Central memory CD8-positive, alpha-beta T cell (primary cell): ENCODE measurements around the gene HDAC4.
A peak's percentile ranks its signal among the peaks of the same experiment; 100 is the strongest.

Experiments used
- ATAC-seq: fragments of 150-1000 bp; cut with Tn5 transposase; replicated peaks from 2 replicates; pipeline ENCODE4 v1.10.0; 2022; ENCODE audit warnings: mild to moderate bottlenecking, moderate FRiP score, moderate number of reproducible peaks; ENCODE audit not compliant: poor library complexity, severe bottlenecking; ENCODE audit errors: extremely low read depth
- DNase-seq, 2 donors: peaks; one replicate each; pipeline ENCODE4 v3.0.0; 2021; ENCODE audit warnings: low spot score in 2 of 2
- H3K27ac Mint-ChIP-seq: one replicate; pipeline ENCODE4 v1.8.0; 2022; ENCODE audit warnings: low read depth, mild to moderate bottlenecking, moderate library complexity, mixed read lengths
- H3K27me3 Mint-ChIP-seq: one replicate; pipeline ENCODE4 v1.8.0; 2022; ENCODE audit warnings: mixed read lengths
- H3K36me3 Mint-ChIP-seq: one replicate; pipeline ENCODE4 v1.8.0; 2022; ENCODE audit warnings: mild to moderate bottlenecking, moderate library complexity, mixed read lengths; ENCODE audit not compliant: insufficient read depth
- H3K4me1 Mint-ChIP-seq: one replicate; pipeline ENCODE4 v1.8.0; 2022; ENCODE audit warnings: mixed read lengths
- H3K4me3 Mint-ChIP-seq: one replicate; pipeline ENCODE4 v1.8.0; 2022; ENCODE audit warnings: mild to moderate bottlenecking, moderate library complexity, mixed read lengths
- H3K9me3 Mint-ChIP-seq: one replicate; pipeline ENCODE4 v1.8.0; 2022; ENCODE audit warnings: mixed read lengths

Gene HDAC4

GRCh38 chr2:239133945-239134570, 266.8 kb downstream of the HDAC4 start:
- H3K9me3 Mint-ChIP-seq, result no peaks in the 10 kb centered on the region
- peaks cover 27% of the 10 kb centered on the region for H3K4me1 Mint-ChIP-seq
- H3K36me3 Mint-ChIP-seq, result peaks cover 33% of the 10 kb centered on the region
- H3K4me3 Mint-ChIP-seq, result no peak overlapping the region
- no peak overlapping the region for H3K27ac Mint-ChIP-seq
- ATAC-seq, result no peak
- no peaks in the 10 kb centered on the region for H3K27me3 Mint-ChIP-seq
- DNase-seq, result no peak

GRCh38 chr2:239132786-239133185, 268.0 kb downstream of the HDAC4 start:
- Mint-ChIP-seq H3K9me3 (no peaks in the 10 kb centered on the region), H3K4me1 (peaks cover 16% of the 10 kb centered on the region), H3K36me3 (peaks cover 34% of the 10 kb centered on the region), H3K4me3 (no peak overlapping the region), H3K27ac (no peak overlapping the region), H3K27me3 (no peaks in the 10 kb centered on the region)
- DNase-seq (no peak), ATAC-seq (no peak)

GRCh38 chr2:239132156-239132709, 268.6 kb downstream of the HDAC4 start:
- ATAC-seq, result no peak
- Mint-ChIP-seq H3K36me3 (peaks cover 32% of the 10 kb centered on the region), H3K27ac (no peak overlapping the region)

GRCh38 chr2:239131521-239131920, 269.3 kb downstream of the HDAC4 start:
- ATAC-seq, result no peak
- peaks cover 29% of the 10 kb centered on the region for H3K36me3 Mint-ChIP-seq
- H3K4me1 Mint-ChIP-seq, result peaks cover 10% of the 10 kb centered on the region

More at GRCh38 chr2:239132156-239132709, 268.6 kb downstream of the HDAC4 start:
- no peak overlapping the region for H3K4me3 Mint-ChIP-seq
- H3K4me1 Mint-ChIP-seq, result peaks cover 10% of the 10 kb centered on the region
- no peaks in the 10 kb centered on the region for H3K9me3 Mint-ChIP-seq
- H3K27me3 Mint-ChIP-seq, result no peaks in the 10 kb centered on the region
- no peak for DNase-seq

GRCh38 chr2:239130786-239131325, 270.0 kb downstream of the HDAC4 start:
- Mint-ChIP-seq H3K27me3 (no peaks in the 10 kb centered on the region), H3K27ac (no peak overlapping the region), H3K4me1 (peaks cover 10% of the 10 kb centered on the region), H3K4me3 (no peak overlapping the region), H3K36me3 (peaks cover 26% of the 10 kb centered on the region), H3K9me3 (no peaks in the 10 kb centered on the region)
- ATAC-seq, result no peak
- DNase-seq, result no peak

More at GRCh38 chr2:239131521-239131920, 269.3 kb downstream of the HDAC4 start:
- no peak overlapping the region for H3K27ac Mint-ChIP-seq
- no peaks in the 10 kb centered on the region for H3K27me3 Mint-ChIP-seq
- no peak overlapping the region for H3K4me3 Mint-ChIP-seq
- no peaks in the 10 kb centered on the region for H3K9me3 Mint-ChIP-seq
- no peak for DNase-seq

GRCh38 chr2:239130041-239130440, 270.8 kb downstream of the HDAC4 start:
- no peaks in the 10 kb centered on the region for H3K27me3 Mint-ChIP-seq
- H3K4me1 Mint-ChIP-seq, result peaks cover 10% of the 10 kb centered on the region
- H3K36me3 Mint-ChIP-seq, result peaks cover 28% of the 10 kb centered on the region
- H3K9me3 Mint-ChIP-seq, result no peaks in the 10 kb centered on the region
- DNase-seq (no peak), ATAC-seq (no peak)
- no peak overlapping the region for H3K4me3 Mint-ChIP-seq
- H3K27ac Mint-ChIP-seq, result no peak overlapping the region

- no peak overlapping the region for H3K4me3 Mint-ChIP-seq
- ATAC-seq (no peak), DNase-seq (no peak)
- no peak overlapping the region for H3K27ac Mint-ChIP-seq
- H3K9me3 Mint-ChIP-seq, result no peaks in the 10 kb centered on the region
- H3K27me3 Mint-ChIP-seq, result no peaks in the 10 kb centered on the region
- peaks cover 27% of the 10 kb centered on the region for H3K36me3 Mint-ChIP-seq
- peaks cover 10% of the 10 kb centered on the region for H3K4me1 Mint-ChIP-seq
These were observed 271.5 kb downstream of the HDAC4 start for GRCh38 chr2:239129147-239129920.

GRCh38 chr2:239128706-239129105, 272.1 kb downstream of the HDAC4 start:
- no peak overlapping the region for H3K27ac Mint-ChIP-seq
- DNase-seq, result no peak
- no peak overlapping the region for H3K4me3 Mint-ChIP-seq
- peaks cover 28% of the 10 kb centered on the region for H3K36me3 Mint-ChIP-seq
- no peaks in the 10 kb centered on the region for H3K27me3 Mint-ChIP-seq
- H3K9me3 Mint-ChIP-seq, result no peaks in the 10 kb centered on the region
- H3K4me1 Mint-ChIP-seq, result peaks cover 10% of the 10 kb centered on the region
- no peak for ATAC-seq

GRCh38 chr2:239127513-239127912, 273.3 kb downstream of the HDAC4 start:
- H3K9me3 Mint-ChIP-seq, result no peaks in the 10 kb centered on the region
- DNase-seq, result no peak

GRCh38 chr2:239125726-239126675, 274.8 kb downstream of the HDAC4 start:
- peaks cover 28% of the 10 kb centered on the region for H3K36me3 Mint-ChIP-seq
- H3K4me3 Mint-ChIP-seq, result no peak overlapping the region
- no peaks in the 10 kb centered on the region for H3K27me3 Mint-ChIP-seq
- H3K9me3 Mint-ChIP-seq, result no peaks in the 10 kb centered on the region
- DNase-seq, result no peak
- ATAC-seq, result no peak
- H3K4me1 Mint-ChIP-seq, result peaks cover 9% of the 10 kb centered on the region
- peak overlapping the region; percentile 38 for H3K27ac Mint-ChIP-seq

More at GRCh38 chr2:239127513-239127912, 273.3 kb downstream of the HDAC4 start:
- Mint-ChIP-seq H3K27ac (no peak overlapping the region), H3K4me3 (no peak overlapping the region), H3K4me1 (peaks cover 10% of the 10 kb centered on the region), H3K27me3 (no peaks in the 10 kb centered on the region), H3K36me3 (peaks cover 25% of the 10 kb centered on the region)
- ATAC-seq, result no peak

GRCh38 chr2:239124152-239124899, 276.5 kb downstream of the HDAC4 start:
- H3K4me3 Mint-ChIP-seq, result no peak overlapping the region
- DNase-seq (no peak), ATAC-seq (no peak)
- H3K4me1 Mint-ChIP-seq, result peaks cover 15% of the 10 kb centered on the region
- no peaks in the 10 kb centered on the region for H3K27me3 Mint-ChIP-seq
- H3K27ac Mint-ChIP-seq, result no peak overlapping the region
- no peaks in the 10 kb centered on the region for H3K9me3 Mint-ChIP-seq
- peaks cover 22% of the 10 kb centered on the region for H3K36me3 Mint-ChIP-seq
